GM12891 (cell line): ENCODE data around the gene HSPBAP1.

Experiments
- POLR2A ChIP-seq: IDR thresholded peaks from 2 replicates; pipeline ENCODE4 v1.6.1; 2011; ENCODE audit warnings: low read depth, low read length, control low read depth
- TAF1 ChIP-seq: IDR thresholded peaks from 2 replicates; pipeline ENCODE4 v1.6.1; 2011; ENCODE audit warnings: low read depth, low read length, control low read depth

GRCh38 chr3:122828281-122828680 lies 34.6 kb upstream of the HSPBAP1 start:
- TF ChIP-seq TAF1 (no peak), POLR2A (no peak)
